NCI-H146 treated with DMSO at 0.1 percent for 48 hours (cell line): ENCODE data around the gene SCAF11.
A peak's percentile ranks its signal among the peaks of the same experiment; 100 is the strongest.

Experiments used
- DNase-seq: peaks from one replicate; lab custom pipeline; 2025; ENCODE audit not compliant: unreplicated experiment; lab: John Stamatoyannopoulos, UW

SCAF11 gene

DNA sequence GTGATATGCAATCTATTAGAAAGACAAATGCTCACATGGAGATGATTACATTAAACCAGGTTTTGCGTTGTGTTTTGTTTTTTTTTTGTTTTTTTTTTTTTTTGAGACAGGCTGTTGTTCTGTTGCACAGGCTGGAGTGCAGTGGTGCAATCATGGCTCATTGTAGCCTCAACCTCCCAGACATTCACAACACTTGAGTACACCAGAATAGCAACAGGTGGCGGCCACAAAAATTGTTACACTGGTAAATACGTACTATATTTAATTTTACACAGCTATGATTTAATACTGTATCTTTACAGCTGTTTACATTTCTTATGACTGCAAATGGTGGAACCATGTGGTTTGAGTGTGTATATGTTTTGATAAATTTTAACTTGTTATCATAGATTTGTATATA, 60.0 kb downstream of the SCAF11 start:
- DNase-seq = no peak

DNA sequence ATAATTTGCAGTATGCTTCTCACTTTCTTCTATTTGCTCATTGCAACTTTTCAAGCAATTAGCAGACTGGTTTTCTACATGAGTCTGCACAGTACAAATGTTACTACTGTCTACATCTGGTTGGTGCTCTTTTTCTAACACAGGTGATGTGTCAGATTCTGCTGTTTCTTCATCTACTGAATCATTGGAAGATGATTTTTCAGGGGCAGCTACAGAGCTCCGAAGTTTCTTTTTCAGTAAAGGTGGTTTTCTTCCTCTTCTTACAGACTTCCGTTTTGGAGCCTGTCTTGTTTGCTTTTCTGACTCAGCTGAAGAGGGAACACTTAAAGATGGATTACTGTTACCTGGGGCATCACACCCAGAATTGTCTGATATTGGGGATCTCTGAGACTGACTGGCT, 62.1 kb downstream of the SCAF11 start:
- DNase-seq = no peak

DNA sequence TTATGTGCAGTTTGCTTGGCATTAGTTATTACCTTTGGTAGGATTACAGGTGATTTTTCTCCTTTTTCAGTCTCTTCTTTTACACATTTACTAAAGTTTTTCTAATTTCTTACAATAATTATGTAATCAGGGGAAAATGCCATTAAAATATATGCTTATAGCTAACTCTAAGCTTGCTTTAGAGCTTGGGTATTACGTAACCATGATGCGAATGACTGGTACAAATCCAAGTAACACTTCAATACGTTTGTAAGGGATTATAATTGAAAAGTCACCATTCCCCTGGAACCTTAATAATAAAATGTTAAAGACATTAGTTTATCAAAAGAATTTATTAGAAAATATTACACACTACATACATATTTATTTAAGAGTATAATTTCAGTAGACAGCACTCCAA, 71.6 kb downstream of the SCAF11 start:
- no peak for DNase-seq

DNA sequence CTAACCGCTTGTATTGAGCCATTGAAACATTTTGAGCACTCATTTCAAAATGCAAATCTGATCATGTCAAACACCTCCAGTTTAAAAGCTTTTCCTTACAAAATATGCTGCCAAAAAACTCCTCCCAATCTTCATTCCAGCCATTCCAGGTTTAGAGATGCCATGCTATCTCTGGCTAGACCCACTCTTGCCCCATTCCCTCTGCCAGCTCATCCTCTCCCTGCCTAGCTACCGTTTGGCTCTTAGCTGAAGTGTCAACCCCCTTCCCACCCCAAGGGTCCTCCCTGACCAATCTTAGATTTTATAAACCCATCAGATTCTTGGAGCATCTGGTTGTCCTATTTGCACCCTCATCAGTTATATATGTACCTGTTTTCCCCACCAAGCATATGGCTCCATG, 75.0 kb downstream of the SCAF11 start:
- DNase-seq = no peak

DNA sequence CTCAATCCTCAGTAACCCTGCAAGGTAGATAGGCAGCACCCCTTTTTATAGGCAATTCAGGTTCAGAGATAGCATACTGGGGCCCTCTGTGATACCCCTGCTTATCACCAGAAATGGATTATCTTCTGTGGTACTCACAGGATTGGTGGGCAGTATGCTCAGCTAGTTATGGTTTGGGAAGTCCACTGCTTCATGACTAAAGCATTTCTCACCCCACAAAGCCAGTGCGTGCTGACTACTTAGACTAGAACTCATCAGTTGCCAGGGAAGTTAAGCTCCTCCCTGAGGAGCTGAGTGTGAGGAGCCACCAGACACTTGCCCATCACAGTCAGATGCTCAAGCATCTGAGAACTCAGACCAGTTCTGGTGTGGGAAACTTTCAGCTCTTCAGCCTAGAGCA, 76.3 kb downstream of the SCAF11 start:
- no peak for DNase-seq

DNA sequence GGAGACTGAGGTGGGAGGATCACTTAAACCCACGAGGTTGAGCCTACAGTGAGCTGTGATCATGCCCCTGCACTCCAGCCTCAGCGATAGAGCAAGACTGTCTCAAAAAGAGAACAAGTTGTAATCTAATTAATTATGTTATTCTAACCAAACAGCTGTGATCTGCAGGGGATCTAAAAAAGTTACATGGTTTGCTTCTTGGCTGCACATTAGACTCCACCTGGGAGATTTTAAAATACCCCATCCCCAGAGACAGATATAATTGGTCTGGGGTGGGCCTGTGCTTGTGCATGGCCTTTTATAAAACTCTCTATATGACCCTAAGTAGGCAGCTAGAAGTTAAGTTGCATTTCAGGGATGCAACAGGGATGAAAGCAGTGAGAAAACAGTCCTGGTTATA, 76.7 kb downstream of the SCAF11 start:
- DNase-seq = no peak

DNA sequence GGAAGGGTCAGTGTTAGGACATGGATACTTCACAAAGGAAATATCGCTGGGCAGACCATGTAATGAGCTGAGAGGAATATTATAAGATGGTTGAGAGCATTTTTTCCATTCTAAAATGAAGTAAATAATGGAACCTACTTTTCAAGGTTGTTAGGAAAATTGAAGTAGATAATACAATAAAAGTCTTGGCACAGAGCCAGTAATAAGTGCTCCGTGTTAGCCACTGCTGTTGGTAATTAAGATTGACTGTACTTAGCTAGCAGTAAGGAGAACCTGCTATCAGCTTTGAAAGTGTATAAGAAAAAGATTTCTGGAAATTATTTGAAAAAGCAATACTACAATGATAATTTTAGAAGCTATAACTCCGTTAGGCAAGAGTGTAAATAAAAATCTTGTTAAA, 77.6 kb downstream of the SCAF11 start:
- peak; percentile 23 for DNase-seq

DNA sequence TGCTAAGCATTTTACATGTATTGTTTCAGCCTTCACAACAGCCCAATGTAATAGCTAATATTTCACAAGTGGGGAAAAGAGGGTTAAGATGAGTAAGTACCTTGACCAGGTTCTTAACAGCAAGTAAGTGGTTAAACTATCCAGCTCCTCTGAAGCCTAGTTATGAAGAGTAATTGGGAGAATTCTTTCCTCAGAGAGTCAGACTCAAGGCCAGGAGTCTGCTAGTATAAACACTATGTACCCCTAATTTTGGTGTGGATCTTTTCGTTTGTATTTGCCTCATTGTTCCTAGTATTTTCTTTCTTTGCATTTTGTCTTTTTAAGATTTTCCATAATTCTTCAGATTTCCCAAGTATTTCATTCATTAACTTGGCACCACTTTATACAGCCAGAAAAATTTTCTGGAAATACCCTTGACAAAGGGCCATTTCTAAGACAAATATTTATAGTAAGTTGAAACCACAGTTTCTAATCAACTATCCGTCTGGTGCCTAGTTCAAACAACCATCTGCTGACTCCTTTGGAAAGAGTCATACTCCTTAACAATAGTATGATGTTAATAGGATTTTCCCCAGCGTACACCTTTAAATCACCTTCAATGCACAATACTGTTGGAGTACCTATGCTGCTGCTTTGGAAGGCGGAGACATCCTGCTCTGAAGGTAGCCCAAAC, 81.2 kb downstream of the SCAF11 start:
- DNase-seq = peak; percentile 43

DNA sequence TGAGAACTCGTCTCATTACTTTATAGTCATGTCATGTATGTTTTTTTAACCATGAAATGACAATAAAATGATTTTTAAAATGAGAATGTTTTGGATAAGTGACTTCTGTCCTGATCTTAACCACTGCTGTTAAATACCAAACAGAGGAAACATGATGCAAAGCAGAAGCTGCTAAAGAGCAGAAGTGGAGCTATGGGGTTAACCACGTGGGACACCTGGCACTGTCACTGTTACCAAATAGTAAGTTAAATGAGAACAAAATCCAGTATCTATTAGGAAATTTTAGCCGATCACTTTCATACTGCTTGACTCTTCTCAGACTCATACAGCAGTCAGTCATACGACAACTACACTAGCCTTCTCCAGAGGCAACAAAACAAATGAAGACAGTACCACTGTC, 82.4 kb downstream of the SCAF11 start:
- no peak for DNase-seq

DNA sequence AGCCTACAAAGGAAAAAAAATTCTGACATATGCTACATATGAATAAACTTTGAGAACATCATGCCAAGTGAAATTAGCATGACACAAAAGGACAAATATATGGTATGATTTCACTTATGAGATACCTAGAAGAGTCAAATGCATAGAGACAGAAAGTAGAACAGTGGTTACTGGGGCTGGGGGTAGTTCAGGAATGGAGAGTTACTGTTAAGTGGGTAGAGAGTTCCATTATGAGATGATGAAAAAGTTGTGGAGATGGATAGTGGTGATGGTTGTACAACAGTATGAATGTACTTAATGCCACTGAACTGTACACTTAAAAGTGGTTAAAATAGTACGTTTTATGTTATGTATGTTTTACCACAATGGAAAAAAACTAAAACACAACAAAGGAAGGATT, 92.3 kb downstream of the SCAF11 start:
- DNase-seq = no peak

DNA sequence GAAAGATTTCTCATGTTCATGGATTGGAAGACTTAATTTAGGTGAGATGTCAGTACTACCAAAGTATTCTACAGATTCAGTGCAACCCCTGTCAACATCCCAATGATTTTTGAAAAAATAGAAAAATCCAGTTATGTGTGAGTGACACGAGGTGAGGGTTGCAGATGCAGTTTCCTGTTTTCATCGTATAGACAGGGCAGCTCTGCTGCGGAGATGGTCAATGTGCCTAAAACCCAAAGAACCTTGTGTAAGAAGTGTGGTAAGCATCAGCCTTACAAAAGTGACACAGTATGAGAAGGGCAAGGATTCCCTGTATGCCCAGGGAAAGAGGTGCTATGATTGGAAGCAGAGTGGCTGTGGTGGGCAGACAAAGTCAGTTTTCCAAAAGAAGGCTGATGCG, 94.4 kb downstream of the SCAF11 start:
- no peak for DNase-seq

DNA sequence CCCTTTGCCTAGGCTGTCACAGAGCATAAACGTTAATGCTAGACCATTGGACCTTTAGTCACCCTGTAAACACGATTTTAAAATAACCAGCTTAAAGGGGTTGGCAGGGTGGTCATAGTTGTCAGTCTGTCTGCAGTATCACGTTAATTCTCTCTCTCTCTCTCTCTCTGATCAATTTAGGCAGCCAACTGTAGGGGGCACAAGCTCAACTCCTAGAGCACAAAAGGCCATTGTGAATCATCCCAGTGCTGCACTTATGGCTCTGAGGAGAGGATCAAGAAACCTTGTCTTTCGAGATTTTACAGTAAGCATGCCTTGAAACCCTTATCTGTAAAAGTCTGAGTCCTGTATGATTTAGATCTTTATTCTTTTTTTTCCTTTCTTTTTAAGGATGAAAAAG, 97.1 kb downstream of the SCAF11 start:
- no peak for DNase-seq

DNA sequence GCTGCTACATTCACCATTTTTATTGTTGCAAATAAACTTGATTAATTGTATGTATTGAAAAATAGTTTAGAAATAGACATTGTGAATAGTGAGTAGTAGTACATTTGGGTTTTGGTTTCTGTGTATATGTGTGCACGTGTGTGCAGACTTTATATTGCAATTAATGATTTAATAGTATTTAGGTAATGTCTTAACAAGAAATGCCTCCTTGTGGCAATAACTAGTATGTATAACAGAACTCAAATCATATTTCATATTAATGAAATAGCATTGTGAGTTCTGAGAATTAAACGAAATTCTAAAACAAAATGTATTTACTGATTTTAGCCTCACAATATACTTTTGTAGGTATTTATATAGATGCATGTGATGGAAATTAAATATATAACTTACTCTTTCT, 100.1 kb downstream of the SCAF11 start:
- no peak for DNase-seq

DNA sequence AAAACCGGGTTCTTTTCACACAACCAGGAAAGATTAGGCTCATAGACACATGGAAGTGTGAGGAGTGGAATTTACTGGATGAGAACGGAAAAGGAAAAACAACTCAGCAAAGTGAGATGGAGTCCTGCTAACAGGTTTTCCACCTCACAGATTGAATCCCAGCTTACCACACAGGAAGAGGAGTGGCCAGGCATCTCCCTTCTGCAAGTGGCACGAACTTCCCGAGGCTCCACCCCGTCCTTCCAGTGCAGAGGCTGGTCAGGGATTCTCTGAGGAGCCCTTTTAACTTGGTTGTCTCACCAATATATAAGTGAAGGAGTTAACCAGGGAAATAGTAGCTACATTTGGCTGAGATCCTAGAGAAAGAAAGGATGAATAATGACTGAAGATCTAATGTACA, 102.8 kb downstream of the SCAF11 start:
- no peak for DNase-seq

DNA sequence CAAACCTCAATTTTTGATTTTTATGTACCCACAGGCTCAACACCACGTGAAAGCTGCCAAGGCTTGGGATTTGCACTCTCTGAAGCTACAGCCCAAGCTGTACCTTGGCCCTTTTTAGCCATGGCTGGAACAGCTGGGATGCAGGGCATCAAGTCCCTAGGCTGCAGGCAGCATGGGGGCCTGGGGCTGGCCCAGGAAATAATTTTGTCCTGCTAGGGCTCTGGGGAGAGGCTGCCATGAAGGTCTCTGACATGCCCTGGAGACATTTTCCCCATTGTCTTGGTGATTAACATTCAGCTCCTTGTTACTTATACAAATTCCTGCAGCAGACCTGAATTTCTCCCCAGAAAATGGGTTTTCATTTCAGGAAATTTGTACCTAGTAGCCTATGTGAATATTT, 103.7 kb downstream of the SCAF11 start:
- DNase-seq = no peak

DNA sequence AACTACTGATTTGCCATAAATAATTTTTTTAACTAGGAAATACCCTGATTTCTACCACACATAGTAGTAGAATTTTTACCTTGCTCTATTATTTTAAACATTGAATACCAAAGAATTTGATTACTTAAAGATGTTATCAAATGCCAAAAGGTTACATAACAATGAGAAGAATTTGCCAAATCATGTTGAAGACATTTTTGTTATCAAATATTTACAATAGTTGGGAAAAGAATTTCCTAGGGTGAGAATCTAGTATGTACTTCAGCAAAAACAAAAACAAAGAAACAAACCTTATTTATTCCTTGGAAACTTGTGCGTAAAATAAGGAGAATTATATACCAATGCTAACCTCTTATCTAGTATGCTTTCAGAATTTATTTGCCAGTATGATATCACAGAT, 107.2 kb downstream of the SCAF11 start:
- no peak for DNase-seq

DNA sequence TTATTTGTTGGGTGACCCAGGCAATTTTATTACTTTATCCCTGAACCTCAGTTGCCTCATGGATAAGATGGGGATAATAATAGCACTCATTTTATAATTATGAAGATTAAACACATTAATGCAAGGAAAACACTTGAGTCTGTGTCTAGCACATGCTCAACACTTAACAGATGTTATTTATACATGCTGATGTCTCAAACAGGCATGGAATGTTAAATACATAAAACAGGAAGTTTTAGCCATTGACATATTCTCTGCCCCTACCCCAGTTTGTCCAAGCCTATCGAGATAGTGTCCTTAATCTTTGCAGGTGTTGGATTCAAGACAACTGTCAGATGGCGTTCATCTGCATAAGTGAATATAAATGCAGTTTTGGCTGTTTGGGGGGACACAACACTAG, 109.8 kb downstream of the SCAF11 start:
- no peak for DNase-seq

DNA sequence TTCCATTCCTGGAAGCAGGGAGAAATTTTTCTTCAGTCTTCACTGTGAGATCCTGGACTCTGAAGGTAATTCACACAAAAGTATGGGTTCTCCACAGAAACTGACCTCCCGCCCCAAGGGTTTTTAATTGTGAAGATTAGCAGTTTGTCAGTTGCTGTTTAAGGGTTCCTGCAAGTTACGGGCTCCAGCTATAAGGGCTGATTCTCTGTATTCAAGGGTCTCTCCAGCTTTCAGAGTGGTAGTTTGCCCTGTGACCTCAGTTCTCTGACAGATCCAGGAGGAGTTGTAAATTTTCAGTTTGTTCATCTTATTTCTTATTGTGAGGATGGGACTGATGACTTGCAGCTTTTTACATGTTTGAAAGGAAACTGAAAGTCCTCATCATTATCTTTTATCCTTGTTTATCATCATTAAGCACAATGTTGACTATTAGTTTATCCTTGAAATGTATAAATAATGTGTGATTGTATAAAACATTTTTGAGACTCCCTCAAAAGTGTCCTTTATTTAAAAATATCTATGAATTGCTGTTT, 110.9 kb downstream of the SCAF11 start:
- no peak for DNase-seq

DNA sequence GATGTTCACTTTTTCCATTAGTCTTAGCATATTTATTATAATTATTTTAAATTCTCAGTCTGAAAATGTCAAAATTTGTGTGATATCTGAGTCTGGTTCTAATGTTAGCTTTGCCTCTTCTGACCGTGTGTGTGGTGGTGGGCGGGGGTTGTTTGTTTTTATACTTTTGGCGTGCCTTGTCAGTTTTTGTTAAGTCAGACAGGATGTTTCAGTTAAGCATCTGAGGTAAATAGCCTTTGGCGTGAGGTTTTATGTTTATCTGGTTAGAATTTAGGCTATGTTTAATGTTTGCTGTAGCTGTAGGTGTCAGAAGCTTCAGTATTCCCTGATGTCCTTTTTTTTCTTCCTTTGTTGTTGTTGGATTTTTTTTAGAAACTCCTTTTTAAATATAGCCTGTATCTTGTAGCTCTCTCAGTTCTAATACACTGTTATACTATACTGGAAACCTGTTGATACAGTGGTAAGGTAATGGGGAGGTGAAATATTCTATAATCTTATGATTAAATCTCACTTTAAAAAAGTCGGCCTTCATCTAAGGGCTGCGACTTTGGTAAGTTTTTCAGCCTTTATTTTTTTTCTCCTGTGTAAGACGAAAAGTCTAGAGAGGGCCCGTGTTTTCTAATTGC, 111.6 kb downstream of the SCAF11 start:
- DNase-seq = no peak

DNA sequence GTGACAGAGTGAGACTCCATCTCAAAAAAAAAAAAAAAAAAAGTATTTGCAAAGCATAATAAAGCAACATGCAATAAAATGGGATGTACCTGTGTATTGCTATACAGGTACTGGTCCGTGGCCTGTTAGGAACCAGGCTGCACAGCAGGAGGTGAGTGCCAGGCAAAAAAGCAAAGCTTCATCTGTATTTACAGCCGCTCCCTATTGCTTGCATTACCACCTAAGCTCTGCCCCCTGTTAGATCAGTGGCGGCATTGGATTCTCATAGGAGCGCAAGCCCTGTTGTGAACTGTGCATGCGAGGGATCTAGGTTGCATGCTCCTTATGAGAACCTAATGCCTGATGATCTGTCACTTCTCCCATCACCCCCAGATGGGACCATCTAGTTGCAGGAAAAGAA, 113.3 kb downstream of the SCAF11 start:
- no peak for DNase-seq

DNA sequence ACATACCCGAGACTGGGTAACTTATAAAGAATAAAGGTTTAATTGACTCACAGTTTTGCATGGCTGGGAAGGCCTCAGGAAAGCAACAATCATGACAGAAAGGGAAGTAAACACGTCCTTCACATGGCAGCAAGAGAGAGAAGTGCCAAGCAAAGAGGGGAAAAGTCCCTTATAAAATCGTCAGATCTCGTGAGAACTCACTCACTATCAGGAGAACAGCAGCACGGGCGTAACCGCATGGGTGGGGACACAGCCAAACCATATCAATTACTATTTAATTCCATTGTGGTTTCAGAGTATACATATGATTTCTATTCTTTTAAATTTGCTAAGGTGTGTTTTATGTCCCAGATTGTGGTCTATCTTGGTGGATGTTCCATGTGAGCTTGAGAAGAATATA, 117.9 kb downstream of the SCAF11 start:
- no peak for DNase-seq
